Small intestine (tissue), 7 donors: ENCODE results near the gene PLB1. TPM values are rescaled to one million over a fixed set of nuclear protein-coding genes. Genes with fewer than 3 reads are reported as not detected.
A peak's percentile ranks its signal among the peaks of the same experiment; 100 is the strongest.

Experiments used
- DNase-seq, 2 donors: peaks; one replicate each; pipeline versions ENCODE4 v3.0.0 to v3.0.0-alpha.2; 2013
- FAIRE-seq: peaks from 2 replicates; lab custom pipeline; 2012; peaks lifted over from hg19 to GRCh38; lab: Jason Lieb, UNC
- H3K27ac ChIP-seq, 3 donors: one replicate each; pipeline ENCODE4 v1.5.1; 2013; ENCODE audit warnings: low read length in 2 of 3, mild to moderate bottlenecking in 2 of 3, control low read depth in 1 of 3, inconsistent platforms in 1 of 3, low read depth in 1 of 3, moderate library complexity in 1 of 3
- H3K27me3 ChIP-seq, 3 donors: one replicate each; pipeline ENCODE4 v1.6.1; 2013; ENCODE audit warnings: low read length in 3 of 3, inconsistent platforms in 1 of 3; ENCODE audit not compliant: control insufficient read depth in 3 of 3, insufficient read depth in 3 of 3
- H3K36me3 ChIP-seq, 3 donors: one replicate each; pipeline ENCODE4 v1.6.1; 2013; ENCODE audit warnings: low read length in 3 of 3, inconsistent platforms in 1 of 3, low read depth in 1 of 3, mild to moderate bottlenecking in 1 of 3, moderate library complexity in 1 of 3; ENCODE audit not compliant: control insufficient read depth in 3 of 3, insufficient read depth in 2 of 3
- H3K4me1 ChIP-seq, 3 donors: one replicate each; pipeline ENCODE4 v1.6.1; 2013; ENCODE audit warnings: low read length in 2 of 3, inconsistent platforms in 1 of 3, low read depth in 1 of 3, mild to moderate bottlenecking in 1 of 3, moderate library complexity in 1 of 3; ENCODE audit not compliant: control insufficient read depth in 3 of 3, insufficient read depth in 2 of 3
- H3K4me3 ChIP-seq, 3 donors: one replicate each; pipeline ENCODE4 v1.5.1; 2013; ENCODE audit warnings: low read length in 3 of 3, control low read depth in 1 of 3, inconsistent platforms in 1 of 3, low read depth in 1 of 3, mild to moderate bottlenecking in 1 of 3, moderate library complexity in 1 of 3
- H3K9me3 ChIP-seq, 2 donors: one replicate each; pipeline ENCODE4 v1.6.1; 2013; ENCODE audit warnings: low read depth in 1 of 2, low read length in 1 of 2; ENCODE audit not compliant: control insufficient read depth in 2 of 2, insufficient read depth in 1 of 2
- WGBS, 3 donors: extraction: QIAGEN DNeasy Blood & Tissue Kit; methylation state at CpG; one replicate each; pipeline ENCODE4 v1.1.7; 2013; 5-methylcytosine and 5-hydroxymethylcytosine counted together
- polyA plus RNA-seq, 4 donors: library from polyadenylated mRNA; stranded (reverse) in 3 of 4; unstranded in 1 of 4; fragments of 200-250 nt in 3 of 4; fragments of 120-200 nt in 1 of 4; gene quantifications; one replicate each; pipeline versions ENCODE4 v1.2.1 to v1.2.3, GENCODE V29; 2013
- donor health status: healthy with polysubstance abuse.
- donor health status: control.
- donor health status: control.
- donor health status: Bipolar disorder and iron deficiency.
- donor health status: healthy.

PLB1 gene
- polyA plus RNA-seq, 4 donors = 0.45 to 125 (median 1.1) TPM

GRCh38 chr2:28449488-28450395 is 46.1 kb upstream of the PLB1 start:
- Histone ChIP-seq H3K27me3 (no peaks in the 10 kb centered on the region), H3K36me3 (no peaks in the 10 kb centered on the region), H3K4me3 (no peak overlapping the region), H3K9me3 (no peaks in the 10 kb centered on the region), H3K4me1 (peaks cover 0 to 5% (median 0%) of the 10 kb centered on the region in 3 donors), H3K27ac (no peak overlapping the region)
- 56 to 67% (median 56%) methylated on average over 17 of the region's 17 CpGs for WGBS, 3 donors
- no peak for FAIRE-seq
- peak in 1 of 2 donors; percentile 44 for DNase-seq

GRCh38 chr2:28450901-28451565 is 44.8 kb upstream of the PLB1 start:
- H3K27me3 ChIP-seq = no peaks in the 10 kb centered on the region
- DNase-seq (no peak), FAIRE-seq (no peak)
- H3K27ac ChIP-seq = no peak overlapping the region
- no peaks in the 10 kb centered on the region for H3K9me3 ChIP-seq
- H3K4me3 ChIP-seq = no peak overlapping the region
- no peaks in the 10 kb centered on the region for H3K36me3 ChIP-seq
- H3K4me1 ChIP-seq = peaks cover 0 to 5% (median 0%) of the 10 kb centered on the region in 3 donors
- WGBS, 3 donors = 77 to 88% (median 79%) methylated on average over 15 of the region's 15 CpGs

- H3K9me3 ChIP-seq = no peaks in the 10 kb centered on the region
- no peak overlapping the region for H3K4me3 ChIP-seq
- no peaks in the 10 kb centered on the region for H3K27me3 ChIP-seq
- 84 to 90% (median 90%) methylated on average over 18 to 19 of the region's 19 CpGs for WGBS, 3 donors
- H3K4me1 ChIP-seq = peaks cover 0 to 5% (median 0%) of the 10 kb centered on the region in 3 donors
- no peaks in the 10 kb centered on the region for H3K36me3 ChIP-seq
- DNase-seq (no peak), FAIRE-seq (no peak)
- H3K27ac ChIP-seq = no peak overlapping the region
These were observed 43.9 kb upstream of the PLB1 start for GRCh38 chr2:28451793-28452533.

GRCh38 chr2:28452534-28453081 is 43.3 kb upstream of the PLB1 start:
- H3K36me3 ChIP-seq = no peaks in the 10 kb centered on the region
- H3K9me3 ChIP-seq = no peaks in the 10 kb centered on the region
- FAIRE-seq = no peak
- WGBS, 3 donors = 28 to 36% (median 28%) methylated on average over 7 of the region's 7 CpGs
- H3K27me3 ChIP-seq = no peaks in the 10 kb centered on the region
- no peak overlapping the region for H3K4me3 ChIP-seq
- H3K27ac ChIP-seq = no peak overlapping the region
- DNase-seq = peak; percentile 66 to 73
- peaks cover 0 to 5% (median 0%) of the 10 kb centered on the region in 3 donors for H3K4me1 ChIP-seq

- H3K27ac ChIP-seq = no peak overlapping the region
- DNase-seq = no peak
- no peaks in the 10 kb centered on the region for H3K36me3 ChIP-seq
- no peaks in the 10 kb centered on the region for H3K9me3 ChIP-seq
- peaks cover 0 to 5% (median 0%) of the 10 kb centered on the region in 3 donors for H3K4me1 ChIP-seq
- WGBS, 3 donors = 84 to 92% (median 92%) methylated on average over 8 of the region's 8 CpGs
- FAIRE-seq = no peak
- H3K27me3 ChIP-seq = no peaks in the 10 kb centered on the region
- H3K4me3 ChIP-seq = no peak overlapping the region
These were observed 42.5 kb upstream of the PLB1 start for GRCh38 chr2:28453396-28453795.

GRCh38 chr2:28454016-28454930 is 41.6 kb upstream of the PLB1 start:
- no peak for FAIRE-seq

GRCh38 chr2:28457237-28457636 is 38.6 kb upstream of the PLB1 start:
- no peak overlapping the region for H3K4me3 ChIP-seq
- FAIRE-seq (no peak), DNase-seq (no peak)
- 91 to 95% (median 94%) methylated on average over 10 of the region's 10 CpGs for WGBS, 3 donors
- no peaks in the 10 kb centered on the region for H3K9me3 ChIP-seq
- no peaks in the 10 kb centered on the region for H3K36me3 ChIP-seq
- no peak overlapping the region for H3K27ac ChIP-seq
- H3K4me1 ChIP-seq = no peaks in the 10 kb centered on the region
- no peaks in the 10 kb centered on the region for H3K27me3 ChIP-seq

More at GRCh38 chr2:28454016-28454930, 41.6 kb upstream of the PLB1 start:
- WGBS, 3 donors = 82 to 88% (median 86%) methylated on average over 14 of the region's 14 CpGs
- H3K36me3 ChIP-seq = no peaks in the 10 kb centered on the region
- H3K9me3 ChIP-seq = no peaks in the 10 kb centered on the region
- H3K4me1 ChIP-seq = peaks cover 0 to 4% (median 0%) of the 10 kb centered on the region in 3 donors
- no peak for DNase-seq
- no peaks in the 10 kb centered on the region for H3K27me3 ChIP-seq
- H3K27ac ChIP-seq = no peak overlapping the region
- H3K4me3 ChIP-seq = no peak overlapping the region
